K562 treated with DMSO at 1 percent for 24 hours (cell line): ENCODE measurements around the gene INMT. TPM values are rescaled to one million over a fixed set of nuclear protein-coding genes. Genes with fewer than 3 reads are reported as not detected.

Source experiments
- total RNA-seq: library from RNA; unstranded; fragments of 300-600 nt; gene quantifications from 2 replicates; pipeline ENCODE4 v1.2.3, GENCODE V29; 2022; ENCODE audit warnings: low read depth; ENCODE audit not compliant: insufficient read depth

The INMT gene
- total RNA-seq: not detected in 2 replicates

GRCh38 chr7:30751696-30752273 lies at the start of gene INMT:
TSS of gene INMT (plus strand) at chr7:30752135. CDS start at chr7:30752151, 16 bp downstream.

GRCh38 chr7:30771174-30771879 lies 19.4 kb downstream of the INMT start, which contains the start of gene MINDY4:
TSS of gene MINDY4 (plus strand) at chr7:30771417. CDS start at chr7:30771494, 77 bp downstream.

Other genes starting within 250 kb of the INMT start
- 43.0 and 55.6 TPM in 2 replicates for gene GGCT, start 247.3 kb upstream of the INMT start, total RNA-seq
- 227 and 269 TPM in 2 replicates for gene GARS1, start 157.3 kb upstream of the INMT start, total RNA-seq
- not detected in 2 replicates for gene CRHR2, start 69.7 kb upstream of the INMT start, total RNA-seq
- gene MINDY4, start 19.3 kb downstream of the INMT start, total RNA-seq: 7.9 and 8.4 TPM in 2 replicates
- 0.94 and 1.7 TPM in 2 replicates for gene AQP1, start 159.7 kb downstream of the INMT start, total RNA-seq
- not detected in 2 replicates for gene GHRHR, start 211.8 kb downstream of the INMT start, total RNA-seq